ENCODE data around the gene SENP6.
"Not testable (repeated sequence)": the region's sequence is repeated elsewhere in the genome, so short reads cannot be mapped to it uniquely, and the experiment has no call there.

Gene SENP6

DNA sequence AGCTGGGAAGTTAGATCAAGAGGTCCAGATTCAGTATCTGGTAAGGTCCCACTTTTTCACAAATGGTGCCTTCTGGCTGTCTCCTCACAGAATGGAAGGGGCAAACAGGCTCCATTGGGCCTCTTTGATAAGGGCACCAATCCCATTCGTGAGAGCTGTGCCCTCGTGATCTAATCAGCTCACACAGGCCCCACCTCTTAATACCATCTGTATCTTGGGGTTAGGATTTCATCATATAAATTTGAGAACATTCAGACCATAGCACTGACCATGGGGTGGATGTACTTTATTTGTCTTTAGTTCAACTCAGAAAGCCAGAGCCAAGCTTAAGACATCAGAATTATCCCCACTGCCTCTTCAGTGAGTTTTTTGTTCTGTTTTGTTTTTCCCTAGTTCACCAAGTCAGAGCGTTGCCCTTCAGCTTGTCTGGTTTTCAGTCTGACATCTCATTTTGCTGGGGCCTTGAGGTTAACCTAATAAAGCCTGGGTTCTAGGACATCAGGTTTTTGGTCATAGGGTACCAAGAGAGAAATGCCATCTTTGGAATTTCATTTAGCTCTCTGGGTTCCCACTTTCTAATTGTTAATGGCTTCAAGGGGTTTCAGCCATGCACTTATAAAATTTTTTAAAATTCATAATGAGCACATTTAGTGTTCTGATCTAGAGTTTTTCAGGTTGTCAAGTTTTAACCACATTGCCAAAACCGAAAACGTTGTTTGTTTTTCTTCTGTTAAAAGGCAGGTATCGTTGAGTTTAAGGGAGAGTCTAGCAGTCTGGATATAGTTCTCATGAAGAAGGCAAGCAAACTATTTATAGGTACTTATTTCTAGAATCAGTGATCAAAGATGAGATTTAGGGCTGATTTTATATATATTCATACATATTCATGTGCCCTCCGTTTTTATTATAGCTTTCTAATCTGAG, 19.0 kb downstream of the SENP6 start:
- peak overlapping the region; percentile 59 for H3K27ac ChIP-seq
- TF ChIP-seq, protein P1, sequence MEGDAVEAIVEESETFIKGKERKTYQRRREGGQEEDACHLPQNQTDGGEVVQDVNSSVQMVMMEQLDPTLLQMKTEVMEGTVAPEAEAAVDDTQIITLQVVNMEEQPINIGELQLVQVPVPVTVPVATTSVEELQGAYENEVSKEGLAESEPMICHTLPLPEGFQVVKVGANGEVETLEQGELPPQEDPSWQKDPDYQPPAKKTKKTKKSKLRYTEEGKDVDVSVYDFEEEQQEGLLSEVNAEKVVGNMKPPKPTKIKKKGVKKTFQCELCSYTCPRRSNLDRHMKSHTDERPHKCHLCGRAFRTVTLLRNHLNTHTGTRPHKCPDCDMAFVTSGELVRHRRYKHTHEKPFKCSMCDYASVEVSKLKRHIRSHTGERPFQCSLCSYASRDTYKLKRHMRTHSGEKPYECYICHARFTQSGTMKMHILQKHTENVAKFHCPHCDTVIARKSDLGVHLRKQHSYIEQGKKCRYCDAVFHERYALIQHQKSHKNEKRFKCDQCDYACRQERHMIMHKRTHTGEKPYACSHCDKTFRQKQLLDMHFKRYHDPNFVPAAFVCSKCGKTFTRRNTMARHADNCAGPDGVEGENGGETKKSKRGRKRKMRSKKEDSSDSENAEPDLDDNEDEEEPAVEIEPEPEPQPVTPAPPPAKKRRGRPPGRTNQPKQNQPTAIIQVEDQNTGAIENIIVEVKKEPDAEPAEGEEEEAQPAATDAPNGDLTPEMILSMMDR (conservative IDR thresholded peaks at IDR 0.05) = no peak

GRCh38 chr6:75621846-75622245, 20.2 kb downstream of the SENP6 start:
- TF ChIP-seq, protein P1 (conservative IDR thresholded peaks at IDR 0.05) = no peak
- H3K27ac ChIP-seq = peak overlapping the region; percentile 59

DNA sequence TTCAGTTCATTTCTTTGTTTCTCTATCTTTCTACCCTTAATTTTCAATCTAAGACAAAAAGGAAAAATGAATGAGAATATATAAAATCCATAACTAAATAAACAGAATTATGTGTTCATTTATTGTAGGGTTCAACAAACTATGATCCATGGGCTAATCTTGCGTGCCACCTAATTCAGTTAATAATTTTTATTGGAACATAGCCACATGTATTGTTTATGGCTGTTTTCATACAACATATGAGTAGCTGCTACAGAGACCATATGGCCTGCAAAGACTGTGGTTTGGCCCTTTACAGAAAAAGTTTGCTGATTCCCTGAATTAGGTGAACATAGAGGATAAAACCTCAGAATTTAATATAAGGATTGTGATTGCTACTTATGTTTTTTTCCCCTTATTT, 21.8 kb downstream of the SENP6 start:
- TF ChIP-seq, protein P1 (conservative IDR thresholded peaks at IDR 0.05) = no peak
- peak overlapping the region; percentile 59; the same call in 1 of the 2 replicates for H3K27ac ChIP-seq

- TF ChIP-seq, protein P1 (conservative IDR thresholded peaks at IDR 0.05) = no peak
- H3K27ac ChIP-seq = no peak overlapping the region
Measured at GRCh38 chr6:75624335-75624734, 22.7 kb downstream of the SENP6 start.

GRCh38 chr6:75624988-75625387, 23.3 kb downstream of the SENP6 start:
- H3K27ac ChIP-seq = no peak overlapping the region
- TF ChIP-seq, protein P1 (conservative IDR thresholded peaks at IDR 0.05) = no peak

DNA sequence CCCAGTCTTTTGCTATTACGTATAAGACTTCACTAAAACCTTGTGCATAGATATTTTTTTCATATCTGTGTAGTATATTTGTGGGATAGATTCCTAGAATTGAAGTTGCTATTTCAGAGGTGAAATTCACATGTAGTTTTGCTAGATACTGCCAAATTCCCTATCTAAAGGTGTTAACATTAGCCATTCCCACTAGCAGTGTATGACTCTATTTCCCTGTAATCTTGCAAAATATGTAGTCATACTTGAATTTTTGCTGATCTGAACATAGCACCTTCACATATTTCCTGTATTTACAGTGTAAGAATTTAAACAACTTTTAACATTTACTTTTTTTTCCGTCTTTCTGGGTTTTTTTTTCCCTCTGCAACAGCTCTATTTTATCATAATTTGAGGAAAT, 24.9 kb downstream of the SENP6 start:
- no peak overlapping the region for H3K27ac ChIP-seq
- TF ChIP-seq, protein P1 (conservative IDR thresholded peaks at IDR 0.05) = no peak

- not testable (repeated sequence) for H3K27ac ChIP-seq
Measured at GRCh38 chr6:75627708-75628107, 26.0 kb downstream of the SENP6 start.

All from VCaP (cell line).